Endothelial cell of umbilical vein (primary cell): ENCODE measurements around the gene CORO2B. TPM values are rescaled to one million over a fixed set of nuclear protein-coding genes. Genes with fewer than 3 reads are reported as not detected.

Experiments used
- BruUV-seq: library from RNA; stranded (reverse); fragments of 400-500 nt; replicated peaks from 2 replicates; lab custom pipeline; 2021; lab: Mats Ljungman, UMichigan
- CTCF ChIA-PET: fragments of 300-600, 350-600 bp; sonication (Branson Sonifier 250); formaldehyde crosslinking; loops from one replicate; lab custom pipeline; 2021; ENCODE audit warnings: antibody characterized with exemption, inconsistent platforms; lab: Charles Lee
- POLR2A ChIA-PET: fragments of 300-600, 350-600 bp; sonication (Branson Sonifier 250); formaldehyde crosslinking; loops from one replicate; lab custom pipeline; 2021; ENCODE audit warnings: antibody characterized with exemption, inconsistent platforms; lab: Charles Lee
- DNase-seq: peaks from one replicate; pipeline ENCODE4 v3.0.0-alpha.2; 2011; ENCODE audit warnings: low read depth, low spot score
- FAIRE-seq: peaks from 2 replicates; lab custom pipeline; 2011; peaks lifted over from hg19 to GRCh38; lab: Jason Lieb, UNC
- H2AFZ ChIP-seq: 2 replicates; pipeline ENCODE4 v1.6.0; 2012; ENCODE audit warnings: low read depth, low read length, control low read depth, inconsistent platforms
- H3K27ac ChIP-seq: 2 replicates; pipeline ENCODE4 v1.5.1; 2011; ENCODE audit warnings: low read depth, mild to moderate bottlenecking, control low read depth, low read length, moderate library complexity; ENCODE audit not compliant: insufficient read depth
- H3K27me3 ChIP-seq, 2 experiments: 2 replicates each; pipeline versions ENCODE4 v1.6.0 to v1.6.1; 2011; ENCODE audit warnings: low read length in 2 of 2, mixed read lengths in 1 of 2; ENCODE audit not compliant: control insufficient read depth in 2 of 2, insufficient read depth in 2 of 2
- H3K36me3 ChIP-seq, 2 experiments: 2 replicates in 1 of 2; 3 replicates in 1 of 2; pipeline ENCODE4 v1.5.1; 2011; ENCODE audit warnings: low read length in 2 of 2, mild to moderate bottlenecking in 1 of 2, moderate library complexity in 1 of 2; ENCODE audit not compliant: control insufficient read depth in 2 of 2, insufficient read depth in 2 of 2; ENCODE audit errors: extremely low read depth in 1 of 2
- H3K4me1 ChIP-seq: 3 replicates; pipeline ENCODE4 v1.5.1; 2011; ENCODE audit warnings: mild to moderate bottlenecking, low read length; ENCODE audit not compliant: control insufficient read depth, insufficient read depth; ENCODE audit errors: extremely low read depth
- H3K4me2 ChIP-seq: 2 replicates; pipeline ENCODE4 v1.6.1; 2011; ENCODE audit warnings: low read length, control low read depth, mixed read lengths; ENCODE audit not compliant: insufficient read depth
- H3K4me3 ChIP-seq, 3 experiments: fragments of 200-600 bp in 1 of 3; sonication (generic), shearing (Covaris generic) in 1 of 3; replicated peaks in 1 of 3; 2 replicates each; pipeline ENCODE4 v1.5.1; 2011 to 2016; ENCODE audit warnings: control low read depth in 3 of 3, low read length in 3 of 3, mild to moderate bottlenecking in 2 of 3, inconsistent platforms in 1 of 3, low read depth in 1 of 3, moderate library complexity in 1 of 3; ENCODE audit not compliant: insufficient read depth in 1 of 3
- H3K79me2 ChIP-seq: 2 replicates; pipeline ENCODE4 v1.6.0; 2012; ENCODE audit warnings: low read length, inconsistent platforms; ENCODE audit not compliant: control insufficient read depth, insufficient read depth
- H3K9ac ChIP-seq: replicated peaks from 2 replicates; pipeline ENCODE3; 2011; ENCODE audit warnings: low read length, control low read depth; ENCODE audit not compliant: insufficient read depth; ENCODE audit errors: extremely low read depth
- H3K9me1 ChIP-seq: replicated peaks from 3 replicates; pipeline ENCODE4 v1.6.0; 2011; ENCODE audit warnings: mild to moderate bottlenecking, low read length; ENCODE audit not compliant: control insufficient read depth, insufficient read depth; ENCODE audit errors: extremely low read depth
- H3K9me3 ChIP-seq: replicated peaks from 2 replicates; pipeline ENCODE4 v1.5.1; 2012; ENCODE audit warnings: low read length, inconsistent platforms; ENCODE audit not compliant: control insufficient read depth, insufficient read depth
- H4K20me1 ChIP-seq: replicated peaks from 2 replicates; pipeline ENCODE3; 2011; ENCODE audit warnings: mild to moderate bottlenecking, low read length; ENCODE audit not compliant: control insufficient read depth, insufficient read depth; ENCODE audit errors: extremely low read depth
- EZH2 ChIP-seq: IDR thresholded peaks from 2 replicates; pipeline ENCODE4 v1.6.1; 2012; ENCODE audit warnings: borderline replicate concordance, low read depth, mild to moderate bottlenecking, moderate library complexity, low read length, inconsistent platforms; ENCODE audit not compliant: severe bottlenecking
- FOS ChIP-seq: IDR thresholded peaks from 2 replicates; pipeline ENCODE4 v1.6.1; 2011; ENCODE audit warnings: mild to moderate bottlenecking, low read length, moderate library complexity, borderline replicate concordance; ENCODE audit not compliant: insufficient read depth
- GATA2 ChIP-seq: IDR thresholded peaks from 2 replicates; pipeline ENCODE4 v1.7.0; 2011; ENCODE audit warnings: low read depth, mild to moderate bottlenecking, moderate library complexity, mixed read lengths, low read length; ENCODE audit not compliant: insufficient read length, insufficient read depth
- JUN ChIP-seq: IDR thresholded peaks from 2 replicates; pipeline ENCODE4 v1.6.1; 2011; ENCODE audit warnings: borderline replicate concordance, low read depth; ENCODE audit not compliant: insufficient read length, insufficient read depth
- MYC ChIP-seq: IDR thresholded peaks from one replicate; pipeline ENCODE4 v1.6.1; 2011; ENCODE audit warnings: mild to moderate bottlenecking, low read depth, low read length
- POLR2A ChIP-seq: IDR thresholded peaks from 2 replicates; pipeline ENCODE4 v1.6.1; 2012; ENCODE audit warnings: low read depth, mild to moderate bottlenecking, control low read depth, low read length
- POLR2AphosphoS5 ChIP-seq: IDR thresholded peaks from 2 replicates; pipeline ENCODE4 v1.6.1; 2012; ENCODE audit warnings: low read depth, mild to moderate bottlenecking, control low read depth, low read length, moderate library complexity; ENCODE audit not compliant: insufficient read depth
- dilution Hi-C: fragments of 300-500 bp; cut with MboI; formaldehyde crosslinking; loops from one replicate; pipeline ENCODE4 v1.15.0; 2019; ENCODE audit warnings: low sequenced_read_pairs; ENCODE audit not compliant: extremely low pct_ligation_motif_present
- intact Hi-C: fragments of 100-400 bp; cut with micrococcal nuclease; formaldehyde crosslinking; loops from one replicate; pipeline ENCODE4 v1.10.0; 2022
- polyA plus RNA-seq, 4 experiments: library from polyadenylated mRNA; depleted of rRNA in 3 of 4; stranded (reverse) in 3 of 4; unstranded in 1 of 4; fragments of >200 nt; gene quantifications; 2 replicates each; pipeline versions ENCODE4 v1.2.1 to v1.2.3, GENCODE V29; 2011 to 2012; ENCODE audit warnings: missing spikeins in 1 of 4
- total RNA-seq: library from RNA; stranded (reverse); gene quantifications from 2 replicates; pipeline ENCODE4 v1.2.3, GENCODE V29; 2021
- TF ChIP-seq, protein P1 (sequence below): IDR thresholded peaks from 2 replicates; pipeline ENCODE4 v1.6.1; 2011; ENCODE audit not compliant: insufficient read depth, insufficient read length
- TF ChIP-seq, protein P2 (sequence below), 2 donors: IDR thresholded peaks; 1 replicate in 1 of 2; 2 replicates in 1 of 2; pipeline ENCODE4 v1.5.1; 2011; ENCODE audit warnings: low read length in 2 of 2, mild to moderate bottlenecking in 2 of 2, moderate library complexity in 2 of 2, control low read depth in 1 of 2, inconsistent platforms in 1 of 2, low read depth in 1 of 2; ENCODE audit not compliant: insufficient read depth in 1 of 2; ENCODE audit errors: extremely low read depth in 1 of 2

CORO2B gene
- total and polyA plus RNA-seq, 2 donors (not counting 3 experiments of a cell fraction or from before 2014, with no cell fraction given) = 2.4 to 3.7 TPM

DNA sequence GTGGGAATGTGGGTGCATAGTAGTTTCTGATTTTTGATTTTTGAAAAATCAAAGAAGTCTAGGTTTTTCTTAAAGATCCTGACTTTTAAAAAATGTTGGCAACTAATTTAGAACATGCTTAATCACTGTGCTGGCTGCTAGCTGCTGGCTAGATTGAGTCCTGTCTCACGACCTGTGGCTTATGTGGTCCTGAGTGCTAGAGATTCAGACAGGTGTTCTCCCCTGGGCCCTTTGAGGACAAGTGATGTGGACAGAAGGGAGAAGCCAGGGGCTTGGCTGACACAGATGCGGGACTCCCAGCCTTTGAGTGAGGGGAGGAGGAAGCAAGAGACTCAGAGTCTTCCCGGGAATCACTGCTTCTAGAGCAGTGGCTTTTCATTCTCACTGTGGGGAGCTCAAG is 47.5 kb downstream of the CORO2B start:
- dilution Hi-C loops = no loop called here
- Histone ChIP-seq H3K27me3 (peaks cover 0 to 4% of the 10 kb centered on the region in 2 experiments), H3K9me1 (no peaks in the 10 kb centered on the region), H2AFZ (no peak overlapping the region), H4K20me1 (no peaks in the 10 kb centered on the region), H3K79me2 (no peaks in the 10 kb centered on the region), H3K27ac (no peak overlapping the region), H3K4me2 (no peak overlapping the region), H3K4me3 (no peak overlapping the region), H3K36me3 (no peaks in the 10 kb centered on the region), H3K9me3 (no peaks in the 10 kb centered on the region), H3K9ac (no peak overlapping the region), H3K4me1 (no peaks in the 10 kb centered on the region)
- CTCF ChIA-PET = interaction anchor here (1.2 to 1.6 kb wide), 3 partner anchors 40 to 66 kb away, joined by 4 to 5 read pairs (median 4); no protein-coding TSS in a partner anchor
- POLR2A ChIA-PET = no interaction called here
- FAIRE-seq (no peak), DNase-seq (no peak)
- intact Hi-C loops = no loop called here
- BruUV-seq = no TSS peak
- no peak for TF ChIP-seq EZH2
- TF ChIP-seq GATA2 = no peak
- TF ChIP-seq, protein P1, sequence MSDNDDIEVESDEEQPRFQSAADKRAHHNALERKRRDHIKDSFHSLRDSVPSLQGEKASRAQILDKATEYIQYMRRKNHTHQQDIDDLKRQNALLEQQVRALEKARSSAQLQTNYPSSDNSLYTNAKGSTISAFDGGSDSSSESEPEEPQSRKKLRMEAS = no peak
- TF ChIP-seq FOS = no peak
- no peak for TF ChIP-seq JUN
- no peak for TF ChIP-seq POLR2A
- no peak for TF ChIP-seq POLR2AphosphoS5
- no peak for TF ChIP-seq MYC
- TF ChIP-seq, protein P2, sequence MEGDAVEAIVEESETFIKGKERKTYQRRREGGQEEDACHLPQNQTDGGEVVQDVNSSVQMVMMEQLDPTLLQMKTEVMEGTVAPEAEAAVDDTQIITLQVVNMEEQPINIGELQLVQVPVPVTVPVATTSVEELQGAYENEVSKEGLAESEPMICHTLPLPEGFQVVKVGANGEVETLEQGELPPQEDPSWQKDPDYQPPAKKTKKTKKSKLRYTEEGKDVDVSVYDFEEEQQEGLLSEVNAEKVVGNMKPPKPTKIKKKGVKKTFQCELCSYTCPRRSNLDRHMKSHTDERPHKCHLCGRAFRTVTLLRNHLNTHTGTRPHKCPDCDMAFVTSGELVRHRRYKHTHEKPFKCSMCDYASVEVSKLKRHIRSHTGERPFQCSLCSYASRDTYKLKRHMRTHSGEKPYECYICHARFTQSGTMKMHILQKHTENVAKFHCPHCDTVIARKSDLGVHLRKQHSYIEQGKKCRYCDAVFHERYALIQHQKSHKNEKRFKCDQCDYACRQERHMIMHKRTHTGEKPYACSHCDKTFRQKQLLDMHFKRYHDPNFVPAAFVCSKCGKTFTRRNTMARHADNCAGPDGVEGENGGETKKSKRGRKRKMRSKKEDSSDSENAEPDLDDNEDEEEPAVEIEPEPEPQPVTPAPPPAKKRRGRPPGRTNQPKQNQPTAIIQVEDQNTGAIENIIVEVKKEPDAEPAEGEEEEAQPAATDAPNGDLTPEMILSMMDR (IDR thresholded peaks at IDR 0.05; ENCODE audit: extremely low read depth in 1 of 2, insufficient read depth in 1 of 2, low read depth in 1 of 2, low read length in 2 of 2) = no peak
